Measurements from ENCODE around the gene C5orf63.

Gene C5orf63

DNA sequence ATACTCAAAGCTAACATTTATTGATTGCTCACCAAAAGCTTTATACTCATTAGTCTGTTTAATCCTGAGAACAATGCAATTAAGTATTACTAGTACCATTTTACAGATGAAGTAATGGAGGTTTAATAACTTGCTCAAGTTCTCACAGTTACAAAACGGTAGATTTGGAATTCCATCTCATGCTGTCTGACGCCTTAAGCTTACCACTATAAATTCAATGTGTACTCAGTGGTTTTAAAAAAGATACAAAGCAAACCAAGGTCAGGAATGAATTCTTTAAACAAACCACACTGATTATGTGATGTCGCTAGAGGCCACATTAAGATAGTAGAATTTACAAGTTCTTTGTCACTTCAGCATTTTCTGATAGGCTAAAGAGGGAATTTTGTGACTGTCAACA is 1.2 kb upstream of the C5orf63 start:
- H3K4me2 ChIP-seq (ENCODE audit: low read length): no peak overlapping the region
- no peak overlapping the region for H3K27ac ChIP-seq (ENCODE audit: low read depth, low read length)
- peaks cover 17% of the 10 kb centered on the region for H3K4me1 ChIP-seq (ENCODE audit: control insufficient read depth, low read length)
- H3K27me3 ChIP-seq (ENCODE audit: control insufficient read depth, low read length): no peaks in the 10 kb centered on the region
- no peak overlapping the region for H3K4me3 ChIP-seq (ENCODE audit: low read length)
- TF ChIP-seq, protein P1, sequence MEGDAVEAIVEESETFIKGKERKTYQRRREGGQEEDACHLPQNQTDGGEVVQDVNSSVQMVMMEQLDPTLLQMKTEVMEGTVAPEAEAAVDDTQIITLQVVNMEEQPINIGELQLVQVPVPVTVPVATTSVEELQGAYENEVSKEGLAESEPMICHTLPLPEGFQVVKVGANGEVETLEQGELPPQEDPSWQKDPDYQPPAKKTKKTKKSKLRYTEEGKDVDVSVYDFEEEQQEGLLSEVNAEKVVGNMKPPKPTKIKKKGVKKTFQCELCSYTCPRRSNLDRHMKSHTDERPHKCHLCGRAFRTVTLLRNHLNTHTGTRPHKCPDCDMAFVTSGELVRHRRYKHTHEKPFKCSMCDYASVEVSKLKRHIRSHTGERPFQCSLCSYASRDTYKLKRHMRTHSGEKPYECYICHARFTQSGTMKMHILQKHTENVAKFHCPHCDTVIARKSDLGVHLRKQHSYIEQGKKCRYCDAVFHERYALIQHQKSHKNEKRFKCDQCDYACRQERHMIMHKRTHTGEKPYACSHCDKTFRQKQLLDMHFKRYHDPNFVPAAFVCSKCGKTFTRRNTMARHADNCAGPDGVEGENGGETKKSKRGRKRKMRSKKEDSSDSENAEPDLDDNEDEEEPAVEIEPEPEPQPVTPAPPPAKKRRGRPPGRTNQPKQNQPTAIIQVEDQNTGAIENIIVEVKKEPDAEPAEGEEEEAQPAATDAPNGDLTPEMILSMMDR (IDR thresholded peaks at IDR 0.05; ENCODE audit: low read depth, low read length, poor library complexity, severe bottlenecking): no peak
- TF ChIP-seq EZH2phosphoT487 (IDR thresholded peaks at IDR 0.05; ENCODE audit: borderline replicate concordance, low read length): no peak
- H3K9me3 ChIP-seq (ENCODE audit: control insufficient read depth, insufficient read depth, low read length): no peaks in the 10 kb centered on the region
- no peaks in the 10 kb centered on the region for H3K9me2 ChIP-seq (replicated peaks; ENCODE audit: control insufficient read depth, low read length)
- peaks cover 5% of the 10 kb centered on the region for H3K36me3 ChIP-seq (ENCODE audit: control insufficient read depth, low read length)
- 0 out of 2 replicates have a peak, but pooled peaks cover 3% of the 10 kb centered on the region for H3K79me2 ChIP-seq (ENCODE audit: control insufficient read depth, low read length)
- peaks cover 6% of the 10 kb centered on the region; the same call in 1 of the 2 replicates for H3F3A ChIP-seq (ENCODE audit: control insufficient read depth, insufficient read depth)
- no peaks in the 10 kb centered on the region for H4K20me1 ChIP-seq (ENCODE audit: control insufficient read depth, insufficient read depth, low read depth, low read length)

DNA sequence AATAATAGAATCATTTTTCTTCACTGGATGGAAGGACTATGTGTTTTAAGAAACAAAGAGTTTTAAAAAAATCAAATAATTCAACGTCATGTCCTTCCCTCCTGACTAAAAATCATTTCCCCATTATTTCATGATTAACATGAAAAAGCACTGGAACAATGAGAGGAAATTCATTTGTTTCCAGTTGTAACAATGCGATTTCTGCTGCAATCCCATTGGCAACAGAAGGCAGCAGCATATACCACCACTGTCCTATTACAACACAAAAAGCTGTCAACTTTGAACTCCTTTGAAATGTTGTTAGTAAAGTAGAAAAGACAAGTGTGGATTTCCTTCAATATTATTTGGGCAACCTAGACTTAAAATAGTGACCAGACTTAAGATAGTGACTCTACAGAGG is 3.1 kb downstream of the C5orf63 start:
- Histone ChIP-seq H3K9me2 (replicated peaks; ENCODE audit: control insufficient read depth, low read length) (no peaks in the 10 kb centered on the region), H3K36me3 (ENCODE audit: control insufficient read depth, low read length) (peaks cover 7% of the 10 kb centered on the region), H4K20me1 (ENCODE audit: control insufficient read depth, insufficient read depth, low read depth, low read length) (no peaks in the 10 kb centered on the region), H3K9me3 (ENCODE audit: control insufficient read depth, insufficient read depth, low read length) (no peaks in the 10 kb centered on the region), H3K79me2 (ENCODE audit: control insufficient read depth, low read length) (0 out of 2 replicates have a peak, but pooled peaks cover 3% of the 10 kb centered on the region), H3K4me3 (ENCODE audit: low read length) (no peak overlapping the region), H3K4me2 (ENCODE audit: low read length) (no peak overlapping the region), H3K4me1 (ENCODE audit: control insufficient read depth, low read length) (peaks cover 17% of the 10 kb centered on the region), H3K27ac (ENCODE audit: low read depth, low read length) (no peak overlapping the region), H3F3A (ENCODE audit: control insufficient read depth, insufficient read depth) (peaks cover 6% of the 10 kb centered on the region; the same call in 1 of the 2 replicates), H3K27me3 (ENCODE audit: control insufficient read depth, low read length) (no peaks in the 10 kb centered on the region)
- TF ChIP-seq, protein P1 (IDR thresholded peaks at IDR 0.05; ENCODE audit: low read depth, low read length, poor library complexity, severe bottlenecking): no peak
- no peak for TF ChIP-seq EZH2phosphoT487 (IDR thresholded peaks at IDR 0.05; ENCODE audit: borderline replicate concordance, low read length)

DNA sequence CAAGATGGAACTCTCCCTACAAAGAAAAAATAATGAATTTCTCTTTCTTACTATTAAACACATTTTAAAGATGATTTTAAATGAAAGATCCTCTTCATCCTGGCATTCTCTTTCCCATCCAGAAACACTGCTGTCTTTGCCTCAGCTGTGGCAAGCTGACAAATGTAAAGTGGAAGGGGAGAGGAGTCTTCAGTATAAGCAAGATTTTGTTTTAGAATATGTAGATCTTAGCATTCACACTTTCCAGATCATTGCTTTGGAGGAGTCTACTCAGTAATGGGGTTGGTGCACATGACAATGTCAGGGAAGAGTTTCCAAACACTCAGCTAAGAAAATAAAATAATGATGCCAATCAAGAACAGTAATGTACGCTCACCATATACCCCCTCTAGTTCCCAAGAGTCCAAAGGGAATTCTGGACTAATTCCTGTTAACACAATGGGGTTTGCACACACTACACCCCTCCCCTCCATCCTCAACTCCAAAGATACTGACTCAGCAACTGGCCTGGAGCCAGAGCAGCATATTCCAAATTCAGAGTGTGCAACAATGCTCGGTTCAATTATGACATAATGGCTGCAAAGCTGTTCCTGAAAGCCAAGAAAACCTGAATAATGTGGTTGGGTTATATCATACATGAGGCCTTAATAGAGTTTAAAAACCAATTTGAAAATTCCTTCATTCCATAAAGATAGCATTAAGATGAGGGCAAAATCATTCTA is 4.6 kb downstream of the C5orf63 start:
- Histone ChIP-seq H4K20me1 (ENCODE audit: control insufficient read depth, insufficient read depth, low read depth, low read length) (no peaks in the 10 kb centered on the region), H3K27ac (ENCODE audit: low read depth, low read length) (no peak overlapping the region), H3K9me3 (ENCODE audit: control insufficient read depth, insufficient read depth, low read length) (no peaks in the 10 kb centered on the region), H3K36me3 (ENCODE audit: control insufficient read depth, low read length) (peaks cover 11% of the 10 kb centered on the region), H3K4me1 (ENCODE audit: control insufficient read depth, low read length) (peaks cover 14% of the 10 kb centered on the region), H3K27me3 (ENCODE audit: control insufficient read depth, low read length) (no peaks in the 10 kb centered on the region), H3K4me3 (ENCODE audit: low read length) (no peak overlapping the region), H3K9me2 (replicated peaks; ENCODE audit: control insufficient read depth, low read length) (no peaks in the 10 kb centered on the region), H3F3A (ENCODE audit: control insufficient read depth, insufficient read depth) (peaks cover 1% of the 10 kb centered on the region; the same call in 1 of the 2 replicates), H3K79me2 (ENCODE audit: control insufficient read depth, low read length) (0 out of 2 replicates have a peak, but pooled peaks cover 3% of the 10 kb centered on the region), H3K4me2 (ENCODE audit: low read length) (no peak overlapping the region)
- TF ChIP-seq EZH2phosphoT487 (IDR thresholded peaks at IDR 0.05; ENCODE audit: borderline replicate concordance, low read length): no peak
- TF ChIP-seq, protein P1 (IDR thresholded peaks at IDR 0.05; ENCODE audit: low read depth, low read length, poor library complexity, severe bottlenecking): no peak
